Left lung (tissue), 10 donors: ENCODE measurements around the gene TMEM131L. TPM values are rescaled to one million over a fixed set of nuclear protein-coding genes. Genes with fewer than 3 reads are reported as not detected.

ENCODE experiments used
- ATAC-seq: fragments of 200-7000 bp; cut with Tn5 transposase; one replicate; pipeline ENCODE4 v1.9.1; 2020; ENCODE audit warnings: moderate library complexity
- DNase-seq, 4 donors: peaks; one replicate each; pipeline ENCODE4 v3.0.0-alpha.2; 2013 to 2020
- H3K27ac ChIP-seq, 2 donors: fragments of 200-600 bp; sonication (generic) in 1 of 2; one replicate each; pipeline versions ENCODE4 v1.5.0 to v1.8.0; 2020 to 2021
- H3K27me3 ChIP-seq, 2 donors: fragments of 200-600 bp; sonication (generic) in 1 of 2; one replicate each; pipeline versions ENCODE4 v1.5.0 to v1.8.0; 2020 to 2021
- H3K36me3 ChIP-seq, 2 donors: fragments of 200-600 bp; sonication (generic) in 1 of 2; one replicate each; pipeline versions ENCODE4 v1.5.0 to v1.8.0; 2020 to 2021
- H3K4me1 ChIP-seq, 2 donors: fragments of 200-600 bp; one replicate each; pipeline ENCODE4 v1.8.0; 2021
- H3K4me3 ChIP-seq, 2 donors: fragments of 200-600 bp; sonication (generic) in 1 of 2; one replicate each; pipeline versions ENCODE4 v1.5.0 to v1.8.0; 2020 to 2021; ENCODE audit warnings: mild to moderate bottlenecking in 1 of 2
- H3K9me3 ChIP-seq, 2 donors: fragments of 200-600 bp; sonication (generic) in 1 of 2; one replicate each; pipeline versions ENCODE4 v1.5.0 to v1.8.0; 2020 to 2021
- intact Hi-C, 2 donors: fragments of 100-400 bp; cut with DNase I; formaldehyde crosslinking; loops; one replicate each; pipeline versions ENCODE4 v1.11.2 to v1.14.2; 2022
- polyA plus RNA-seq, 6 donors: library from polyadenylated mRNA; unstranded; fragments of 120-200 nt; gene quantifications; one replicate each; pipeline ENCODE4 v1.2.1, GENCODE V29; 2013; ENCODE audit not compliant: insufficient read length in 6 of 6
- total RNA-seq, 2 donors: library from RNA; stranded (reverse); fragmentation: NEBNext Ultra II Directional; extraction: Animal tissue kit (Norgen Biotek cat#: 25700); gene quantifications; one replicate each; pipeline ENCODE4 v1.2.1, GENCODE V29; 2021
- TF ChIP-seq, protein P1 (sequence below), 2 donors: fragments of 200-600 bp; sonication (generic) in 1 of 2; IDR thresholded peaks; one replicate each; pipeline versions ENCODE4 v1.5.0 to v1.8.0; 2021; ENCODE audit warnings: antibody characterized with exemption in 2 of 2
- donor health status: DM: no; HTN: yes; CAD: no.
- donor health status: DM: no; HTN: no; CAD: no.

The TMEM131L gene
- total and polyA plus RNA-seq, 8 donors, result 17.6 to 34.2 (median 30.4) TPM

DNA sequence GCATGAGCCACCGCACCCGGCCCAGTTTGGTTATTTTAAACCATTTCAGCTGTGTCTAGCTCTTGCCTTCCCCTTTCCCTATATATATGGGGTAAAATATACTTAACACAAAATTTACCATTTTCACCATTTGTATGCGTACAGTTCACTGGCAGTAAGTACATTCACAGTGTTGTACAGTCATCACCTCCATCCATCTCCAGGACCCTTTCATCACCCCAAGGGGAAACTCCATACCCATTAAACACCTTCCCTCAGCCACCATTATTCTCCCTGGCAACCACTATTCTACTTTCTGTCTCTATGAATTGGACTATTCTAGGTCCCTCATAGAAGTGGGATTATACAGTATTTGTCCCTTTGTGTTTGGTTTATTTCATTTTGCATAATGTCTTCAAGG is 106.4 kb downstream of the TMEM131L start:
- peaks cover 0 to 6% of the 10 kb centered on the region in 2 donors for H3K36me3 ChIP-seq
- H3K4me1 ChIP-seq, result peaks cover 6 to 23% of the 10 kb centered on the region in 2 donors
- DNase-seq, result no peak
- ATAC-seq, result no peak
- intact Hi-C loops, result loop anchor here in 1 of 2 donors (10.0 kb wide), 1 partner anchor 138 kb away; no protein-coding TSS in a partner anchor
- no peak overlapping the region for H3K27ac ChIP-seq
- no peak overlapping the region for H3K4me3 ChIP-seq
- H3K9me3 ChIP-seq, result no peaks in the 10 kb centered on the region
- H3K27me3 ChIP-seq, result no peaks in the 10 kb centered on the region
- TF ChIP-seq, protein P1, sequence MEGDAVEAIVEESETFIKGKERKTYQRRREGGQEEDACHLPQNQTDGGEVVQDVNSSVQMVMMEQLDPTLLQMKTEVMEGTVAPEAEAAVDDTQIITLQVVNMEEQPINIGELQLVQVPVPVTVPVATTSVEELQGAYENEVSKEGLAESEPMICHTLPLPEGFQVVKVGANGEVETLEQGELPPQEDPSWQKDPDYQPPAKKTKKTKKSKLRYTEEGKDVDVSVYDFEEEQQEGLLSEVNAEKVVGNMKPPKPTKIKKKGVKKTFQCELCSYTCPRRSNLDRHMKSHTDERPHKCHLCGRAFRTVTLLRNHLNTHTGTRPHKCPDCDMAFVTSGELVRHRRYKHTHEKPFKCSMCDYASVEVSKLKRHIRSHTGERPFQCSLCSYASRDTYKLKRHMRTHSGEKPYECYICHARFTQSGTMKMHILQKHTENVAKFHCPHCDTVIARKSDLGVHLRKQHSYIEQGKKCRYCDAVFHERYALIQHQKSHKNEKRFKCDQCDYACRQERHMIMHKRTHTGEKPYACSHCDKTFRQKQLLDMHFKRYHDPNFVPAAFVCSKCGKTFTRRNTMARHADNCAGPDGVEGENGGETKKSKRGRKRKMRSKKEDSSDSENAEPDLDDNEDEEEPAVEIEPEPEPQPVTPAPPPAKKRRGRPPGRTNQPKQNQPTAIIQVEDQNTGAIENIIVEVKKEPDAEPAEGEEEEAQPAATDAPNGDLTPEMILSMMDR (IDR thresholded peaks at IDR 0.05), result no peak

GRCh38 chr4:153573221-153573620 is 107.1 kb downstream of the TMEM131L start:
- intact Hi-C loops, result loop anchor here in 1 of 2 donors (10.0 kb wide), 1 partner anchor 138 kb away; no protein-coding TSS in a partner anchor
- no peak overlapping the region for H3K4me3 ChIP-seq
- TF ChIP-seq, protein P1 (IDR thresholded peaks at IDR 0.05), result no peak
- DNase-seq (no peak), ATAC-seq (no peak)
- H3K36me3 ChIP-seq, result no peaks in the 10 kb centered on the region
- peaks cover 6 to 23% of the 10 kb centered on the region in 2 donors for H3K4me1 ChIP-seq
- H3K27ac ChIP-seq, result no peak overlapping the region
- no peaks in the 10 kb centered on the region for H3K9me3 ChIP-seq
- H3K27me3 ChIP-seq, result no peaks in the 10 kb centered on the region

DNA sequence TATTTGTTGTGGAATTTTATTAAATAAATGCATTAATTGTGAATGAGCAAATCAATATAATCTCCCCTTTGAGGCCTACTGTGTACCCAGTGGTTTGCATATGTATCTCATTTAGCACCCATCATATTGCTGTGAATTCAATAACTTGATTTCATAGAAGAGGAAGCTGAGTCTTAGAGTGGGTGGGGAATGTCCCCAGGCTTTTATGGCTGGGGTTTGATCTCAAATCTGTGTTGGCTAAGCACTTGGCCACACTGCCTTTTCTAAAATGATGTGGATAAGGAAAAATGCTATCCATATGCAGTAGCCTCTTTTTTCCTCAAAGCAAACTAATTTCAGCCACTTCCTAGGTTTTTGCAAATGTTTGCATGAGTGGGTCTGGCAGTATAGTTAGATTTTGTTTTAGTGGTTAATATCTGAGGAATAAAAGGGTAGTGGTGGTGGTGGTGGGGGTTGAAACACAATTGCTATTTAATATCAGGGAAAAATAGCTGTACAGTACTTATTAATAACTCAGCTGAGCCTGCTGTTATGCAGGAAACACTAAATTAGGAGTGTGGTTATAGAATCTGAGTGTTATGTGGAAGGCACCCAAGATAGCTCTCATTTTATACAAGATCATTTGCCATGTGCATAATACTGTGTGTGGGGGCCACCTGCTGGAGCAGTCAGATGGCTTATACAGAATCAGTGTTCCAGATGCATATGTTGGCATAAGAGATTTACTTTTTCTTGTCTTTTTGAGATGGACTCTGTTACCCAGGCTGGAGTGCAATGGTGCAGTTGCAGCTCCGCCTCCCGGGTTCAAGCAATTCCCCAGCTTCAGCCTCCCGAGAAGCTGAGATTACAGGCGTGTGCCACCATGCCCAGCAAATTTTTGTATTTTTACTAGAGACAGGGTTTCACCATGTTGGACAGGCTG is 108.0 kb downstream of the TMEM131L start:
- Histone ChIP-seq H3K27ac (no peak overlapping the region), H3K4me3 (no peak overlapping the region), H3K4me1 (peaks cover 6 to 23% of the 10 kb centered on the region in 2 donors), H3K9me3 (no peaks in the 10 kb centered on the region), H3K27me3 (no peaks in the 10 kb centered on the region), H3K36me3 (no peaks in the 10 kb centered on the region)
- ATAC-seq, result peak; percentile 94
- intact Hi-C loops, result loop anchor here in 1 of 2 donors (10.0 kb wide), 1 partner anchor 139 kb away; no protein-coding TSS in a partner anchor
- peak; percentile 43 to 91 (median 72) for DNase-seq
- TF ChIP-seq, protein P1 (IDR thresholded peaks at IDR 0.05), result peak; percentile 41 to 48

- intact Hi-C loops, result loop anchor here in 1 of 2 donors (5.0 to 10.0 kb wide), 2 partner anchors 142 to 234 kb away; partner anchors contain the start of gene MND1
- TF ChIP-seq, protein P1 (IDR thresholded peaks at IDR 0.05), result peak in 1 of 2 donors; percentile 7
- Histone ChIP-seq H3K36me3 (peaks cover 0 to 9% of the 10 kb centered on the region in 2 donors), H3K27me3 (no peaks in the 10 kb centered on the region), H3K9me3 (no peaks in the 10 kb centered on the region), H3K4me3 (no peak overlapping the region), H3K27ac (no peak overlapping the region), H3K4me1 (peaks cover 6 to 23% of the 10 kb centered on the region in 2 donors)
- DNase-seq (no peak), ATAC-seq (no peak)
These were observed 110.2 kb downstream of the TMEM131L start for GRCh38 chr4:153576443-153576774.

- TF ChIP-seq, protein P1 (IDR thresholded peaks at IDR 0.05), result no peak
- H3K36me3 ChIP-seq, result peaks cover 0 to 15% of the 10 kb centered on the region in 2 donors
- no peak for DNase-seq
- ATAC-seq, result peak; percentile 43
- no peaks in the 10 kb centered on the region for H3K27me3 ChIP-seq
- H3K4me1 ChIP-seq, result peaks cover 6 to 23% of the 10 kb centered on the region in 2 donors
- H3K9me3 ChIP-seq, result no peaks in the 10 kb centered on the region
- no peak overlapping the region for H3K4me3 ChIP-seq
- intact Hi-C loops, result loop anchor here in 1 of 2 donors (5.0 to 10.0 kb wide), 2 partner anchors 142 to 235 kb away; partner anchors contain the start of gene MND1
- H3K27ac ChIP-seq, result no peak overlapping the region
These were observed 110.9 kb downstream of the TMEM131L start for GRCh38 chr4:153577053-153577452.
